IMR-90 (cell line): ENCODE data around the gene TMEM269. TPM values are rescaled to one million over a fixed set of nuclear protein-coding genes. Genes with fewer than 3 reads are reported as not detected.

ENCODE experiments used
- ATAC-seq: fragments of 200-7000 bp; cut with Tn5 transposase; 2 replicates; pipeline ENCODE4 v1.9.1; 2020; ENCODE audit warnings: low read depth, mild to moderate bottlenecking, moderate library complexity
- BruUV-seq: library from RNA; stranded (reverse); fragments of 400-500 nt; replicated peaks from 2 replicates; lab custom pipeline; 2021; lab: Mats Ljungman, UMichigan
- CTCF ChIA-PET: fragments of 300-600 bp; formaldehyde crosslinking; extraction: SDS; loops from one replicate; lab custom pipeline; 2021; ENCODE audit warnings: antibody characterized with exemption; lab: Yijun Ruan, JAX
- POLR2A ChIA-PET: fragments of 300-600 bp; sonication (Branson Sonifier 250); formaldehyde crosslinking; loops from one replicate; lab custom pipeline; 2022; ENCODE audit warnings: antibody characterized with exemption; ENCODE audit not compliant: unreplicated experiment; lab: Charles Lee
- DNase-seq: peaks from one replicate; pipeline ENCODE4 v3.0.0; 2013
- H2AFZ ChIP-seq: replicated peaks from 2 replicates; pipeline ENCODE3; 2013; ENCODE audit warnings: low read length, mild to moderate bottlenecking; ENCODE audit not compliant: poor library complexity
- H2AK5ac ChIP-seq: 2 replicates; pipeline ENCODE4 v1.6.1; 2013; ENCODE audit warnings: low read depth, low read length, inconsistent platforms
- H2AK9ac ChIP-seq: replicated peaks from 2 replicates; pipeline ENCODE3; 2013; ENCODE audit warnings: mild to moderate bottlenecking, low read depth, low read length, moderate library complexity; ENCODE audit not compliant: poor library complexity
- H2BK120ac ChIP-seq: 2 replicates; pipeline ENCODE4 v1.6.1; 2013; ENCODE audit warnings: low read depth, low read length, inconsistent platforms
- H2BK15ac ChIP-seq: 3 replicates; pipeline ENCODE4 v1.6.1; 2013; ENCODE audit warnings: low read depth, low read length, inconsistent platforms
- H2BK20ac ChIP-seq: 2 replicates; pipeline ENCODE4 v1.6.1; 2013; ENCODE audit warnings: low read depth, mild to moderate bottlenecking, inconsistent platforms, low read length, moderate library complexity
- H2BK5ac ChIP-seq: 2 replicates; pipeline ENCODE4 v1.6.1; 2013; ENCODE audit warnings: mild to moderate bottlenecking, low read depth, low read length, inconsistent platforms; ENCODE audit not compliant: poor library complexity, severe bottlenecking
- H3K14ac ChIP-seq: replicated peaks from 2 replicates; pipeline ENCODE4 v1.6.1; 2013; ENCODE audit warnings: low read depth, low read length, inconsistent platforms
- H3K18ac ChIP-seq: 2 replicates; pipeline ENCODE4 v1.6.1; 2013; ENCODE audit warnings: low read depth, low read length, control low read depth
- H3K23ac ChIP-seq: 2 replicates; pipeline ENCODE4 v1.6.1; 2013; ENCODE audit warnings: low read depth, low read length, inconsistent platforms
- H3K27ac ChIP-seq: 2 replicates; pipeline ENCODE4 v1.5.1; 2013; ENCODE audit warnings: mild to moderate bottlenecking, control low read depth, low read length; ENCODE audit not compliant: insufficient read depth
- H3K27me3 ChIP-seq: 2 replicates; pipeline ENCODE4 v1.6.1; 2013; ENCODE audit warnings: low read length; ENCODE audit not compliant: control insufficient read depth, insufficient read depth
- H3K36me3 ChIP-seq: 2 replicates; pipeline ENCODE4 v1.6.1; 2013; ENCODE audit warnings: low read length, mixed read lengths; ENCODE audit not compliant: control insufficient read depth, insufficient read depth
- H3K4ac ChIP-seq: 2 replicates; pipeline ENCODE4 v1.6.1; 2013; ENCODE audit warnings: low read depth, low read length, inconsistent platforms
- H3K4me1 ChIP-seq: 2 replicates; pipeline ENCODE4 v1.6.1; 2013; ENCODE audit warnings: low read length, mixed read lengths; ENCODE audit not compliant: control insufficient read depth, insufficient read depth
- H3K4me2 ChIP-seq: 2 replicates; pipeline ENCODE4 v1.6.1; 2013; ENCODE audit warnings: low read depth, mild to moderate bottlenecking, control low read depth, low read length, moderate library complexity
- H3K4me3 ChIP-seq: 2 replicates; pipeline ENCODE4 v1.5.1; 2013; ENCODE audit warnings: low read depth, mild to moderate bottlenecking, control low read depth, low read length, moderate library complexity; ENCODE audit not compliant: insufficient read depth
- H3K56ac ChIP-seq: 2 replicates; pipeline ENCODE4 v1.6.1; 2013; ENCODE audit warnings: low read length, inconsistent platforms; ENCODE audit not compliant: insufficient read depth; ENCODE audit errors: extremely low read depth
- H3K79me1 ChIP-seq, 2 experiments: 2 replicates each; pipeline ENCODE4 v1.6.1; 2013; ENCODE audit warnings: low read length in 2 of 2, inconsistent platforms in 1 of 2, low read depth in 1 of 2
- H3K9ac ChIP-seq: 2 replicates; pipeline ENCODE4 v1.6.1; 2013; ENCODE audit warnings: low read depth, low read length, control low read depth
- H3K9me1 ChIP-seq: 2 replicates; pipeline ENCODE4 v1.6.1; 2013; ENCODE audit warnings: low read length, inconsistent platforms; ENCODE audit not compliant: insufficient read depth
- H3K9me3 ChIP-seq: 2 replicates; pipeline ENCODE4 v1.6.1; 2013; ENCODE audit warnings: low read length; ENCODE audit not compliant: control insufficient read depth, insufficient read depth
- H4K20me1 ChIP-seq: 2 replicates; pipeline ENCODE4 v1.6.1; 2013; ENCODE audit warnings: low read length, inconsistent platforms; ENCODE audit not compliant: insufficient read depth
- H4K5ac ChIP-seq: 2 replicates; pipeline ENCODE4 v1.6.1; 2013; ENCODE audit warnings: mild to moderate bottlenecking, low read depth, low read length, control low read depth
- H4K8ac ChIP-seq, 2 experiments: 2 replicates each; pipeline ENCODE4 v1.6.1; 2013; ENCODE audit warnings: low read depth in 2 of 2, low read length in 2 of 2, control low read depth in 1 of 2, inconsistent platforms in 1 of 2
- H4K91ac ChIP-seq: 2 replicates; pipeline ENCODE4 v1.6.1; 2013; ENCODE audit warnings: low read depth, low read length, inconsistent platforms; ENCODE audit not compliant: insufficient read depth
- BHLHE40 ChIP-seq: fragments of 150-350 bp; IDR thresholded peaks from 2 replicates; pipeline ENCODE4 v1.6.1; 2016; ENCODE audit warnings: mild to moderate bottlenecking, low read depth, low read length
- CEBPB ChIP-seq: IDR thresholded peaks from 2 replicates; pipeline ENCODE4 v1.6.1; 2012; ENCODE audit warnings: low read depth, low read length, improper control_type of control experiment
- CHD1 ChIP-seq: IDR thresholded peaks from 2 replicates; pipeline ENCODE4 v1.6.1; 2012; ENCODE audit warnings: low read depth, low read length, improper control_type of control experiment
- CTCF ChIP-seq: conservative IDR thresholded peaks from 2 replicates; pipeline ENCODE4 v1.5.1; 2012; ENCODE audit warnings: mild to moderate bottlenecking, low read depth, low read length, improper control_type of control experiment
- ELK1 ChIP-seq: fragments of 150-350 bp; IDR thresholded peaks from 2 replicates; pipeline ENCODE4 v1.6.1; 2016; ENCODE audit warnings: low read depth, mild to moderate bottlenecking, low read length, moderate library complexity, borderline replicate concordance
- FOS ChIP-seq: fragments of 150-350 bp; IDR thresholded peaks from 2 replicates; pipeline ENCODE4 v1.6.1; 2016; ENCODE audit warnings: low read depth, low read length
- MAFK ChIP-seq: IDR thresholded peaks from 2 replicates; pipeline ENCODE4 v1.6.1; 2012; ENCODE audit warnings: low read depth, low read length, improper control_type of control experiment
- MAZ ChIP-seq: IDR thresholded peaks from 2 replicates; pipeline ENCODE4 v1.6.1; 2012; ENCODE audit warnings: low read depth, mild to moderate bottlenecking, low read length, improper control_type of control experiment, moderate library complexity, borderline replicate concordance
- RCOR1 ChIP-seq: IDR thresholded peaks from 2 replicates; pipeline ENCODE4 v1.6.1; 2012; ENCODE audit warnings: mild to moderate bottlenecking, low read length, improper control_type of control experiment; ENCODE audit not compliant: insufficient replicate concordance
- RFX5 ChIP-seq: IDR thresholded peaks from 2 replicates; pipeline ENCODE4 v1.8.0; 2012; ENCODE audit warnings: low read depth, mild to moderate bottlenecking, low read length, moderate library complexity
- SMC3 ChIP-seq: fragments of 150-350 bp; IDR thresholded peaks from 2 replicates; pipeline ENCODE4 v1.6.1; 2016; ENCODE audit warnings: low read depth, mild to moderate bottlenecking, antibody characterized with exemption, low read length, moderate library complexity
- USF2 ChIP-seq: fragments of 150-350 bp; IDR thresholded peaks from 2 replicates; pipeline ENCODE4 v1.6.1; 2017; ENCODE audit warnings: mild to moderate bottlenecking, antibody characterized with exemption, low read length, low read depth
- WGBS, 2 experiments: methylation state at CpG; one replicate each; pipeline versions ENCODE4 v1.1.5 to v1.1.7; 2013; ENCODE audit warnings: missing lambda C conversion rate in 2 of 2; ENCODE audit not compliant: insufficient read length in 1 of 2; ENCODE audit errors: extremely low coverage in 2 of 2; 5-methylcytosine and 5-hydroxymethylcytosine counted together
- dilution Hi-C: fragments of 300-500 bp; cut with HindIII; formaldehyde crosslinking; loops from one replicate; pipeline ENCODE4 v1.14.3; 2018; ENCODE audit warnings: low sequenced_read_pairs; ENCODE audit not compliant: unreplicated experiment
- in situ Hi-C: fragments of 300-500 bp; cut with MboI; formaldehyde crosslinking; loops from 3 replicates; pipeline ENCODE4 v1.14.3; 2019; ENCODE audit warnings: low sequenced_read_pairs, inconsistent platforms, mixed read lengths
- intact Hi-C: fragments of 100-400 bp; cut with micrococcal nuclease; formaldehyde crosslinking; loops from 2 replicates; pipeline ENCODE4 v1.10.0; 2022
- polyA plus RNA-seq, 3 experiments: library from polyadenylated mRNA; depleted of rRNA; stranded (reverse); fragments of >200 nt; gene quantifications; 2 replicates each; pipeline ENCODE4 v1.2.3, GENCODE V29; 2012; ENCODE audit warnings: low replicate concordance in 1 of 3
- total RNA-seq: library from RNA; depleted of rRNA; stranded (reverse); fragments of >200 nt; gene quantifications from 2 replicates; pipeline ENCODE4 v1.2.3, GENCODE V29; 2012

Gene TMEM269
- total and polyA plus RNA-seq, 2 of the 4 experiments (the other 2 are of a cell fraction) = not detected

GRCh38 chr1:42768172-42768571 lies 16.6 kb upstream of the TMEM269 start (continued):
- TF ChIP-seq RFX5 (no peak), BHLHE40 (no peak), CTCF (no peak)

- Histone ChIP-seq H4K91ac (no peak overlapping the region), H3K14ac (no peak overlapping the region), H3K4ac (no peak overlapping the region), H3K56ac (no peak overlapping the region), H3K4me1 (no peaks in the 10 kb centered on the region), H3K9ac (no peak overlapping the region), H3K36me3 (peaks cover 5% of the 10 kb centered on the region), H2BK20ac (no peak overlapping the region), H3K4me2 (no peak overlapping the region), H4K5ac (no peak overlapping the region), H3K23ac (no peak overlapping the region), H3K4me3 (no peak overlapping the region), H2AK9ac (no peak overlapping the region), H3K9me3 (no peaks in the 10 kb centered on the region), H2BK5ac (no peak overlapping the region), H3K18ac (no peak overlapping the region), H2BK15ac (no peak overlapping the region), H2AFZ (no peak overlapping the region), H3K27me3 (no peaks in the 10 kb centered on the region), H2AK5ac (no peak overlapping the region), H4K8ac (no peak overlapping the region), H2BK120ac (no peak overlapping the region), H4K20me1 (peaks cover 7% of the 10 kb centered on the region; the same call in 1 of the 2 replicates), H3K27ac (no peak overlapping the region), H3K79me1 (peaks cover 26 to 58% of the 10 kb centered on the region in 2 experiments), H3K9me1 (0 out of 2 replicates have a peak, but pooled peaks cover 4% of the 10 kb centered on the region)
- no peak for DNase-seq
- ChIA-PET POLR2A (no interaction called here), CTCF (interaction anchor here (1.1 kb wide), 1 partner anchor 13 kb away, joined by 6 read pairs; no protein-coding TSS in a partner anchor)
- no peak for ATAC-seq
- no CpG with 5 or more reads among the region's 3 CpGs for WGBS, 2 experiments
- dilution Hi-C loops (no loop called here), in situ Hi-C loops (no loop called here), intact Hi-C loops (loop anchor here (5.0 to 10.0 kb wide), 3 partner anchors 47 to 435 kb away; partner anchors contain the start of genes ERMAP, FOXJ3, SVBP and YBX1)
- BruUV-seq = no TSS peak
- TF ChIP-seq BHLHE40 = no peak
- no peak for TF ChIP-seq USF2
- no peak for TF ChIP-seq FOS
- TF ChIP-seq CEBPB = no peak
- no peak for TF ChIP-seq RCOR1
- TF ChIP-seq CHD1 = no peak
- no peak for TF ChIP-seq MAZ
- no peak for TF ChIP-seq SMC3
- TF ChIP-seq ELK1 = no peak
- TF ChIP-seq MAFK = no peak
These were observed 15.0 kb upstream of the TMEM269 start for GRCh38 chr1:42769811-42770210.
